ENCODE measurements around the gene GALNT11.

The GALNT11 gene

DNA sequence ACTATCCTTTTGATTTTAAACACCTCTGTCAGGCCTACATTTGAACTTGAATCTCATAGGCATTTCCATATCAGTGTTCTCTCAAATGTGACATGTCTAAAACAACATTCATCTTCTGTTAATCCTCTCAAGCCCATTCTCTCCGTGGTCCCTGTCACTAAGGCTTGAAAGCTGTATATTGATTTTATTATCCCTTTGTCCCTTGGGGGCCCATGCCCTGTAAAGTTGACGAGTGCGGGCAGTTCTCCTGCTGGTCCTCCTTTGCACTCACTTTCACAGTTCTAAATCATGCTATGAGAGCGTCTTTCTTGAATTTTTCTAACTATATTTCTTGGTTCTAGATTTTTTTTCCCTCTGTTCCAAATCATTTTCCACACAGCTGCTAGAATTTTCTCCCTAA is 27.3 kb downstream of the GALNT11 start:
- Histone ChIP-seq H3K27me3 (ENCODE audit: insufficient read depth, low read length) (0 out of 2 replicates have a peak, but pooled peaks cover 4% of the 10 kb centered on the region), H3K9ac (ENCODE audit: low read length) (no peak overlapping the region), H3K36me3 (ENCODE audit: insufficient read depth, low read length) (no peaks in the 10 kb centered on the region), H3K4me2 (ENCODE audit: low read length) (no peak overlapping the region), H3K4me1 (ENCODE audit: insufficient read depth, low read length, severe bottlenecking) (no peaks in the 10 kb centered on the region), H3K4me3 (ENCODE audit: low read depth, low read length, poor library complexity, severe bottlenecking) (no peak overlapping the region), H3K79me2 (ENCODE audit: insufficient read depth, low read length) (no peaks in the 10 kb centered on the region), H4K20me1 (ENCODE audit: insufficient read depth, low read length) (no peaks in the 10 kb centered on the region), H2AFZ (ENCODE audit: low read length) (no peak overlapping the region), H3K9me3 (ENCODE audit: low read length) (no peaks in the 10 kb centered on the region), H3K27ac (ENCODE audit: low read depth, low read length, poor library complexity, severe bottlenecking) (no peak overlapping the region), H3F3A (ENCODE audit: insufficient read depth, low read length) (no peaks in the 10 kb centered on the region), H3K9me2 (ENCODE audit: low read depth, low read length) (no peaks in the 10 kb centered on the region)
- TF ChIP-seq EZH2 (IDR thresholded peaks at IDR 0.05; ENCODE audit: borderline replicate concordance, low read length): no peak
- TF ChIP-seq, protein P1, sequence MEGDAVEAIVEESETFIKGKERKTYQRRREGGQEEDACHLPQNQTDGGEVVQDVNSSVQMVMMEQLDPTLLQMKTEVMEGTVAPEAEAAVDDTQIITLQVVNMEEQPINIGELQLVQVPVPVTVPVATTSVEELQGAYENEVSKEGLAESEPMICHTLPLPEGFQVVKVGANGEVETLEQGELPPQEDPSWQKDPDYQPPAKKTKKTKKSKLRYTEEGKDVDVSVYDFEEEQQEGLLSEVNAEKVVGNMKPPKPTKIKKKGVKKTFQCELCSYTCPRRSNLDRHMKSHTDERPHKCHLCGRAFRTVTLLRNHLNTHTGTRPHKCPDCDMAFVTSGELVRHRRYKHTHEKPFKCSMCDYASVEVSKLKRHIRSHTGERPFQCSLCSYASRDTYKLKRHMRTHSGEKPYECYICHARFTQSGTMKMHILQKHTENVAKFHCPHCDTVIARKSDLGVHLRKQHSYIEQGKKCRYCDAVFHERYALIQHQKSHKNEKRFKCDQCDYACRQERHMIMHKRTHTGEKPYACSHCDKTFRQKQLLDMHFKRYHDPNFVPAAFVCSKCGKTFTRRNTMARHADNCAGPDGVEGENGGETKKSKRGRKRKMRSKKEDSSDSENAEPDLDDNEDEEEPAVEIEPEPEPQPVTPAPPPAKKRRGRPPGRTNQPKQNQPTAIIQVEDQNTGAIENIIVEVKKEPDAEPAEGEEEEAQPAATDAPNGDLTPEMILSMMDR (IDR thresholded peaks at IDR 0.05; ENCODE audit: low read length): no peak

DNA sequence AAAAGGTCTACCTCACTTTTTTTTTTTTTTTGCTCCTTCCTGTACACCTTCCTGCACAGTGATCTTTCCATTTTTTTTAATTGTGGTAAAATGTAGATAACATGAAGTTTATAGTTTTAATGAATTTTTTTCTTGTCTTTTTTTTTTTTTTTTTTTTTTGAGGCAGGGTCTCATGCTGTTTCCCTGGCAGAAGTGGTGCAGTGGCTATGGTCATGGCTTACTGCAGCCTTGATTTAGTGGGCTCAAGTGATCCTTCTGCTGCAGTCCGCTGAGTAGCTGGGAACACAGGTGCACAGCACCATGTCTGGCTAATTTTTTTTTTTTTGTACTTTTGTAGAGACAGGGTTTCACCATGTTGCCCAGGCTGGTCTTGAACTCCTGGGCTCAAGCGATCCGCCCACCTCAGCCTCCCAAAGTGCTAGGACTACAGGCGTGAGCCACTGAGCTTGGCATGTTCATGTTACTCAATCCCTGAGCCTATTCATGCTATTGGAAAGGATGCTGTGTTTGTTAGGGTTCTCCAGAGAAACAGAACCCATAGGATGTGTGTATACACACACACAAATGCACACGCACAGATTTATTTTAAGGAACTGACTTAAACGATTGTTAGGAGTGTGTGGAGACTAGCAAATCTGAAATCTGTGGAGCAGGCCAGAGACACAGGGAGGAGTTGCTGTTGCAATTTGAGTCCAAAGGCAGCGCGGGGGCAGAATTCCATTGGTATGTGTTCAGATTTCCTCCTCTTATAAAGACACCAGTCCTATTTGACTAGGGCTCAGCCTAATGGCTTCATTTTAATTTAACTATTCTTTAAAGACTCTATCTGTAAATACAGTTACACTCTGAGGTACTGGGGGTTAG is 29.1 kb downstream of the GALNT11 start:
- no peaks in the 10 kb centered on the region for H3K79me2 ChIP-seq (ENCODE audit: insufficient read depth, low read length)
- TF ChIP-seq EZH2 (IDR thresholded peaks at IDR 0.05; ENCODE audit: borderline replicate concordance, low read length): no peak
- TF ChIP-seq, protein P1 (IDR thresholded peaks at IDR 0.05; ENCODE audit: low read length): no peak
- H3K9me3 ChIP-seq (ENCODE audit: low read length): no peaks in the 10 kb centered on the region
- no peak overlapping the region for H2AFZ ChIP-seq (ENCODE audit: low read length)
- H3K4me3 ChIP-seq (ENCODE audit: low read depth, low read length, poor library complexity, severe bottlenecking): no peak overlapping the region
- 0 out of 2 replicates have a peak, but pooled peaks cover 4% of the 10 kb centered on the region for H3K27me3 ChIP-seq (ENCODE audit: insufficient read depth, low read length)
- no peaks in the 10 kb centered on the region for H3F3A ChIP-seq (ENCODE audit: insufficient read depth, low read length)
- no peaks in the 10 kb centered on the region for H3K36me3 ChIP-seq (ENCODE audit: insufficient read depth, low read length)
- no peak overlapping the region for H3K4me2 ChIP-seq (ENCODE audit: low read length)
- H3K4me1 ChIP-seq (ENCODE audit: insufficient read depth, low read length, severe bottlenecking): no peaks in the 10 kb centered on the region
- no peaks in the 10 kb centered on the region for H4K20me1 ChIP-seq (ENCODE audit: insufficient read depth, low read length)
- no peaks in the 10 kb centered on the region for H3K9me2 ChIP-seq (ENCODE audit: low read depth, low read length)
- H3K27ac ChIP-seq (ENCODE audit: low read depth, low read length, poor library complexity, severe bottlenecking): no peak overlapping the region
- no peak overlapping the region for H3K9ac ChIP-seq (ENCODE audit: low read length)

DNA sequence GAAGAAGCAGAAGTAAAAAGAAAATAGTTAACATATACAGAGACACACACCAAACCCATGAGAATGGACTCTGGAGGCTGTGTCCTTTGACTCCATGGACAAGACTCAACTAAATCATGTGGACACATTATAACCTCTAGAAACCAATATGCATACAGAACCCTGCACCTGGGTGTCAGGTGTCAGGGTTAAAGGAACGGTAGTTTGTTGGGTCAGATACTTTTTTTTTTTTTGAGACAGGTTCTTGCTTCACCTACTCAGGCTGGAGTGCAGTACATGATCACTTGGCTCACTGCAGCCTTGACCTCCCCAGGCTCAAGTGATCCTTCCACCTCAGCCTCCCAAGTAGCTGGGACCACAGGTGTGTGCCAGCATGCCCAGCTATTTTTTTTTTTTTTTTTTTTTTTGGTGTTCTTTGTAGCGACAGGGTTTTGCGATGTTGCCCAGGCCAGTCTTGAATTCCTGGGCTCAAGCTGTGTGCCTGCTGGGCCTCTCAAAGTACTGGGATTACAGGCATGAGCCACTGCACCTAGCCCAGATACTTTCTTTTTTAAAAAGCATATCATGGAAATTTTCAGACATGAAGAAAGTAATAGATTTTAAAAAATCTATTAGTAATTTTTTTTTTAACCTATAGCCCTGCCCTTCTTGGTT is 31.3 kb downstream of the GALNT11 start:
- Histone ChIP-seq H3K4me3 (ENCODE audit: low read depth, low read length, poor library complexity, severe bottlenecking) (no peak overlapping the region), H3K27ac (ENCODE audit: low read depth, low read length, poor library complexity, severe bottlenecking) (no peak overlapping the region), H3F3A (ENCODE audit: insufficient read depth, low read length) (no peaks in the 10 kb centered on the region), H3K9ac (ENCODE audit: low read length) (no peak overlapping the region), H3K27me3 (ENCODE audit: insufficient read depth, low read length) (0 out of 2 replicates have a peak, but pooled peaks cover 4% of the 10 kb centered on the region), H3K79me2 (ENCODE audit: insufficient read depth, low read length) (no peaks in the 10 kb centered on the region), H3K9me3 (ENCODE audit: low read length) (no peaks in the 10 kb centered on the region), H3K4me2 (ENCODE audit: low read length) (no peak overlapping the region), H3K9me2 (ENCODE audit: low read depth, low read length) (no peaks in the 10 kb centered on the region), H3K4me1 (ENCODE audit: insufficient read depth, low read length, severe bottlenecking) (no peaks in the 10 kb centered on the region), H2AFZ (ENCODE audit: low read length) (no peak overlapping the region), H3K36me3 (ENCODE audit: insufficient read depth, low read length) (no peaks in the 10 kb centered on the region), H4K20me1 (ENCODE audit: insufficient read depth, low read length) (no peaks in the 10 kb centered on the region)
- TF ChIP-seq, protein P1 (IDR thresholded peaks at IDR 0.05; ENCODE audit: low read length): no peak
- TF ChIP-seq EZH2 (IDR thresholded peaks at IDR 0.05; ENCODE audit: borderline replicate concordance, low read length): no peak

Data from OCI-LY1 (cell line).